GM12892 (cell line): ENCODE measurements around the gene PELO.
"Not testable (repeated sequence)": the region's sequence is repeated elsewhere in the genome, so short reads cannot be mapped to it uniquely, and the experiment has no call there.

Experiments
- DNase-seq: peaks from one replicate; pipeline ENCODE4 v3.0.0; 2011; ENCODE audit not compliant: insufficient read length
- FAIRE-seq: peaks from 2 replicates; lab custom pipeline; 2011; peaks lifted over from hg19 to GRCh38; lab: Jason Lieb, UNC
- POLR2A ChIP-seq: IDR thresholded peaks from 2 replicates; pipeline ENCODE4 v1.6.1; 2011; ENCODE audit warnings: low read depth, low read length, control low read depth
- POLR2AphosphoS5 ChIP-seq: IDR thresholded peaks from 2 replicates; pipeline ENCODE4 v1.6.1; 2011; ENCODE audit warnings: low read depth, low read length, control low read depth
- TAF1 ChIP-seq: IDR thresholded peaks from 2 replicates; pipeline ENCODE4 v1.6.1; 2011; ENCODE audit warnings: low read depth, mild to moderate bottlenecking, control low read depth, low read length, borderline replicate concordance

PELO gene

GRCh38 chr5:52805615-52806014, 17.9 kb downstream of the PELO start:
- TF ChIP-seq POLR2AphosphoS5 (no peak), POLR2A (no peak), TAF1 (no peak)
- FAIRE-seq (no peak), DNase-seq (no peak)

GRCh38 chr5:52807037-52807436, 19.3 kb downstream of the PELO start:
- DNase-seq (no peak), FAIRE-seq (no peak)
- TF ChIP-seq POLR2AphosphoS5 (no peak), TAF1 (no peak), POLR2A (no peak)

GRCh38 chr5:52807723-52808122, 20.0 kb downstream of the PELO start:
- DNase-seq (no peak), FAIRE-seq (no peak)
- TF ChIP-seq POLR2A, result no peak
- TF ChIP-seq POLR2AphosphoS5, result no peak
- TF ChIP-seq TAF1, result no peak

GRCh38 chr5:52808316-52808901, 20.7 kb downstream of the PELO start:
- FAIRE-seq (no peak), DNase-seq (no peak)
- TF ChIP-seq POLR2A (no peak), POLR2AphosphoS5 (no peak), TAF1 (no peak)

GRCh38 chr5:52809884-52810283, 22.2 kb downstream of the PELO start:
- TF ChIP-seq POLR2AphosphoS5 (no peak), POLR2A (no peak), TAF1 (no peak)
- FAIRE-seq, result peak; percentile 40
- no peak for DNase-seq

- DNase-seq, result no peak
- no peak for TF ChIP-seq TAF1
- TF ChIP-seq POLR2AphosphoS5, result no peak
- TF ChIP-seq POLR2A, result no peak
- no peak for FAIRE-seq
Observed at GRCh38 chr5:52810426-52810825, 22.7 kb downstream of the PELO start.

GRCh38 chr5:52811067-52811749, 23.5 kb downstream of the PELO start:
- TF ChIP-seq POLR2AphosphoS5, result no peak
- TF ChIP-seq POLR2A, result no peak
- no peak for TF ChIP-seq TAF1
- FAIRE-seq (no peak), DNase-seq (no peak)

GRCh38 chr5:52814352-52815148, 26.8 kb downstream of the PELO start:
- no peak for FAIRE-seq

GRCh38 chr5:52817818-52818217, 30.1 kb downstream of the PELO start:
- FAIRE-seq (no peak), DNase-seq (no peak)
- TF ChIP-seq POLR2AphosphoS5, result no peak
- no peak for TF ChIP-seq TAF1
- no peak for TF ChIP-seq POLR2A

More at GRCh38 chr5:52814352-52815148, 26.8 kb downstream of the PELO start:
- no peak for TF ChIP-seq TAF1
- TF ChIP-seq POLR2AphosphoS5, result no peak
- TF ChIP-seq POLR2A, result no peak
- no peak for DNase-seq

GRCh38 chr5:52818360-52818759, 30.6 kb downstream of the PELO start:
- no peak for TF ChIP-seq POLR2A
- TF ChIP-seq TAF1, result no peak
- TF ChIP-seq POLR2AphosphoS5, result no peak
- FAIRE-seq (no peak), DNase-seq (no peak)

GRCh38 chr5:52818807-52819206, 31.1 kb downstream of the PELO start:
- not testable (repeated sequence) for DNase-seq

GRCh38 chr5:52821901-52822300, 34.2 kb downstream of the PELO start:
- DNase-seq (no peak), FAIRE-seq (no peak)
- no peak for TF ChIP-seq POLR2AphosphoS5
- TF ChIP-seq POLR2A, result no peak
- TF ChIP-seq TAF1, result no peak

More at GRCh38 chr5:52818807-52819206, 31.1 kb downstream of the PELO start:
- not testable (repeated sequence) for FAIRE-seq

GRCh38 chr5:52822437-52822836, 34.7 kb downstream of the PELO start:
- TF ChIP-seq POLR2AphosphoS5 (no peak), TAF1 (no peak), POLR2A (no peak)
- FAIRE-seq, result no peak
- no peak for DNase-seq
